ENCODE data around the gene NADSYN1.
"Not testable (repeated sequence)": the region's sequence is repeated elsewhere in the genome, so short reads cannot be mapped to it uniquely, and the experiment has no call there.

The NADSYN1 gene

GRCh38 chr11:71527576-71528210 is 74.7 kb downstream of the NADSYN1 start:
- DNase-seq = peak; percentile 38

GRCh38 chr11:71530602-71531001 is 77.6 kb downstream of the NADSYN1 start:
- DNase-seq = peak; percentile 25

- peak; percentile 6 for DNase-seq
These were observed 79.1 kb downstream of the NADSYN1 start for GRCh38 chr11:71532036-71532610.

DNA sequence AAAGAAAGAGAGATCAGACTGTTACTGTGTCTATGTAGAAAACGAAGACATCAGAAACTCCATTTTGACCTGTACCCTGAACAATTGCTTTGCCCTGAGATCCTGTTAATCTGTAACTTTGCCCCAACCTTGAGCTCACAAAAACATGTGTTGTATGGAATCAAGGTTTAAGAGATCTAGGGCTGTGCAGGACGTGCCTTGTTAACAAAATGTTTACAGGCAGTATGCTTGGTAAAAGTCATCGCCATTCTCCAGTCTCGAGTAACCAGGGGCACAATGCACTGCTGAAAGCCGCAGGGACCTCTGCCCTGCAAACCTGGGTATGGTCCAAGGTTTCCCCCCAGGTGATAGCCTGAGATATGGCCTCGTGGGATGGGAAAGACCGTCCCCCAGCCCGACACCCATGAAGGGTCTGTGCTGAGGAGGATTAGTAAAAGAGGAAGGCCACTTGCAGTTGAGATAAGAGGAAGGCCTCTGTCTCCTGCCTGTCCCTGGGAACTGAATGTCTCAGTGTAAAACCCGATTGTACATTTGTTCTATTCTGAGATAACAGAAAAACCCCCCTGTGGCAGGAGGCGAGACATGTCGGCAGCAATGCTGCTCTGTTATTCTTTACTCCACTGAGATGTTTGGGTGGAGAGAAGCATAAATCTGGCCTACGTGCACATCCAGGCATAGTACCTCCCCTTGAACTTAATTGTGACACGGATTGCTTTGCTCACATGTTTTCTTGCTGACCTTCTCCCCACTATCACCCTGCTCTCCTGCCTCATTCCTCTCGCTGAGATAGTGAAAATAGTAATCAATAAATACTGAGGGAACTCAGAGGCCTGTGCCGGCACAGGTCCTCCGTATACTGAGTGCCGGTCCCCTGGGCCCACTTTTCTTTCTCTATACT is 82.0 kb downstream of the NADSYN1 start:
- DNase-seq = not testable (repeated sequence)

DNA sequence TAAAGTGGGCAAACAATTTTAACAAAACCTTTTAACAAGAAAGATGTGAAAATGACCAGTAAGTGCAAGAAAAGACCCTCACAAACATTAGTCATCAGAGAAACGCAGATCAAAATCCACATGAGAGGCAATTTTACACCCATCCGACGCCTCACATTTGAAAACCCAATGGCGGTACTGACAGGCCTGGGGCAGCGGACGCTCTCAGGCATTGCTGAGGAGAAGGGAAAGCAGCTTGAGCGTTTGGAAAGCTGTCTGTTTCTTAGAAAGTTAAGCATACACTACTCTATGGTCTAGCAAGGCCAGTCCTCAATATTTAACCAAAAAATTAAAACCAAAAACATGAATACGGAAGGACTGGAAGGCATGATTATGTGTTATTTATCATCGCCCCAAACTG is 82.8 kb downstream of the NADSYN1 start:
- DNase-seq = peak; percentile 9

DNA sequence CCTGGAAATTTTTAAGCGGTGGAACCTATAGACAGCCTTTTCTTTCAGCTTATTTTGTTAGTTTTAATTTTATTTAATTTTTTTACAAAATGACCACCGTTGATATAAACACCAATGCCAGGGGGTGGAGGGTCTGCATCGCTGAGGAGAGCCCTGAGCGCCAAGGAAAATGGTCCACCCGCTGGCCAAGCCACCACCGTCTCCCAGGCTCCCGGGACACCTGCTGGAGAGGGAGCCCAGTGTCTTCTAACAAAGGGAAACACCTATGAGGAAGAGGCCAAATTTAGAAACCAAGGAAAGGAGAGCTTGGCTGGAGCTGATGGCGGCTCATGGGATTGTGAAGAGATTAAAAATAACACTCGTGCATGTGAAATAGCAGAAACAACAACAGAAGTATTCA is 84.5 kb downstream of the NADSYN1 start:
- DNase-seq = peak; percentile 34

GRCh38 chr11:71537977-71538665 is 85.1 kb downstream of the NADSYN1 start, which contains the start of gene KRTAP5-8:
Gene KRTAP5-8, plus strand, starts transcription at chr11:71538025. Its CDS starts 31 bp downstream, at chr11:71538056.
- peak; percentile 22 for DNase-seq

- peak; percentile 78 for DNase-seq
These were observed 85.6 kb downstream of the NADSYN1 start for GRCh38 chr11:71538666-71538990.

GRCh38 chr11:71539017-71539416 is 86.0 kb downstream of the NADSYN1 start:
- peak; percentile 32 for DNase-seq

- peak; percentile 16 for DNase-seq
These were observed 87.0 kb downstream of the NADSYN1 start for GRCh38 chr11:71539971-71540370.

- DNase-seq = peak; percentile 6
These were observed 87.7 kb downstream of the NADSYN1 start for GRCh38 chr11:71540521-71541304.

DNA sequence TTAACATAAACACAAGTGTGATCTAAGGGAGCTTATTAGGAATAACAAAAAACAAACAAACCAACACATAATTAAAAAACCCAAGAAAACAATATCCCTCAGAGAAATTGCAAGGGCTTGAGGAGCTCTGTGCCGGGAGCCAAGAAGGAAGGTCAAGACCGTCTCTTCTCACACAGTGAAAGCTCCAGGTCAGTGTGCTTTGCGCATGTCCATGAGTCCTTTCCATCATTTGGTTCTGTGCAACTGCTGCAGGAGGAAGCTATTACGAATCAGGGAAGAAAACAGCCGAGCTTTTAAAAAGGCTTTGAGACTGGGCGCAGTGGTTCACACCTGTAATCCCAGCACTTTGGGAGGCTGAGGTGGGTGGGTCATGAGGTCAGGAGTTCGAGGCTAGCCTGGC is 89.4 kb downstream of the NADSYN1 start:
- no peak for DNase-seq

DNA sequence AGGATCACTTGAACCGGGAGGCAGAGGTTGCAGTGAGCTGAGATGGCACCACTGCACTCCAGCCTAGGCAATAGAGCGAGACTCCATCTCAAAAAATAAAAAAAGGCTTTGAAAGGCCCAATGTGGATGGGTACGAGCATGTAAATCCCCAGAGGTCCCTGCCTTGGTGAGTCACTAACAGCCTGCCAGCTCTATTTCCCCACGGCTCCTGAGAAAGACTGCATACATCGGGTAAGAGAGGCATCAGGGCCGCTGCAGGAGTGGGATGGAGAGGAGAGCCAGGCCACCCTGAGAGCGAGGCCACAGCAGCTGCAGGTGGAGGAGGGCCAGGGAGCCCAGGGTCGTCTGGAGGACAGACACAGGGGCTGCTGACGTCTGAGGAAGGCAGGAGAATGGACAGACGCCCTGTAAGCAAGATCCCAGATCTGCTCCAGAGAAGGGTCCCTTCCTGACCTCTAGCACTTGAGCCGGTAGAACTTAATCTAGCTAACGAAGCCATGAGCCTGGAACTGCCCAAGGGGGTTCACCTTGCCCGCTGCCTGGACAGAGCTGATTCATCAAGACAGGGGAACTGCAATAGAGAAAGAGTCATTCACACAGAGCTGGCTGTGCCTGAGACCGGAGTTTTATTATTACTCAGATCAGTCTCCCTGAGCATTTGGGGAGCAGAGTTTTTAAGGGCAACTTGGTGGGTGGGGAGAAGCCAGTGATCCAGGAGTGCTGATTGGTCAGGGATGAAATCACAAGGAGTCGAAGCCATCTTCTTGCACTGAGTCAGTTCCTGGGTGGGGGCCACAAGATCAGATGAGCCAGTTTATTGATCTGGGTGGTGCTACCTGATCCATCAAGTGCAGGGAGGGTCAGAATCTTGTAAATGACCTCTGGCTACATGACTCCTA is 90.1 kb downstream of the NADSYN1 start:
- DNase-seq = peak; percentile 47

DNA sequence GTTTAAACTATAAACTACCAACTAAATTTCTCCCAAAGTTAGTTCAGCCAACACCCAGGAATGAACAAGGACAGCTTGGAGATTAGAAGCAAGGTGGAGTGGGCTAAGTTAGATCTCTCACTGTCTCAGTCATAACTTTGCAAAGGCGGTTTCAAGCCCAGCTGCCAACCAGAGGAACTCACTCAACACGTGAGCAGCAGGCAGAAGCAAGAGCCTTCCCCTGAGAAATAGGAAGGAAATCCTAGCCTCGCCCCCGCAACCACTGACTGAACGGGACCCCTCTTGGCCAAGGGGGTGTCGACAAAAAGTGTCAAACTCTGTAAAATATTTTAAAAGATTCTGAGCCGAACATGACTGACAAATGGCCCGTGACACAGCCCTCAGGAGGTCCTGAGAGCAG is 90.9 kb downstream of the NADSYN1 start:
- peak; percentile 26 for DNase-seq

DNA sequence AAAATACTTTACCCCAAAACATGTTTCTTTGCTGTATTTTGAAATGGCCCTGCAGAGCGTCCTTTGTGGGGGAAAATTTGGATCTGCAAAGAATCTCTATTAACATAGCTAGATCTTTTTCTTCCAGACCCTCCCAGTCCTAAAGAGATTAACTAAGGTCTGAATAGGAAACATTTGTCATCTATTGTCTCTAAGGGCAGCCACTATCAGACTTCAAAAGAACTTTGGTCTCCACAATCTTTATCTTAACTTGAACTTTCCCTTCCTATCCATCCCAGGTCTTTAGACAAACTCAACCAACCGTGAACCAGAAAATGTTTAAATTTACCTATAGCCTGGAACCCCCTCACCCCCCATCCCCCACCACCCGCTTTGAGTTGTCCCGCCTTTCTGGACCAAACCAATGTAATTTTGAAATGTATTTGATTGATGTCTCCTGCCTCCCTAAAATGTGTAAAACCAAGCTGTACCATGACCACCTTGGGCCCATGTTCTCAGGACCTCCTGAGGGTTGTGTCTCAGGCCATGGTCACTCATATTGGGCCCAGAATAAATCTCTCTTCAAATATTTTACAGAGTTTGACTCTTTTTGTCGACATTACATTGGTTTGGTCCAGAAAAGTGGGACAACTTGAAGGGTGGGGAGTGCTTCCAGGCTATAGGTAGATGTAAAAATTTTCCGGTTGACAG is 91.7 kb downstream of the NADSYN1 start:
- peak; percentile 11 for DNase-seq

DNA sequence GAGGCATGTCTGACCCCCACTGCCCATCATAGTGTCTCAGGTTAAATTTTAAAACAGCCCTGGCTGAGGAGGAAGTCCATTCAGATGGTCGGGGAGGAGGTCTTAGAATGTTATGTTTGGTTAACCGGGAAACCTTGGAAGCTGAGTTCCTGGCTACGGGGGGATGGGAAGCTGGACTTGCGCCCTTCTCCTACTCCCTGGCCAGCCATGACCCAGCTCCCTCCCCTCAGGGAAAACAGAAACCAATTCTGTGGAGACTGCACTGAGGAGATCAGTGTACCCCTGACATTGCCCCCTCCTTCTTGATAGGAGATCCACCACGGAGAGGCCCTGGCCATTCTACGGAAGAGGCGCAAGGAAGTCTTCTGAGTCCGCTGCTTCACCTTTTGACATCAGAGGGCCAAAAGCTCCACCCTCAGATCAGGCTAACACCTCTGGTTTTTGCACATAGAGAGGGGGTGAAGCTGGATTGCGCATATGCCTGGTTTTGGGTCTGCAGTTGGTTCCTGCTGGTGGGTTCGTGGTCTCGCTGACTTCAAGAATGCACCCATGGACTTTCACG is 92.5 kb downstream of the NADSYN1 start:
- peak; percentile 16 for DNase-seq

DNA sequence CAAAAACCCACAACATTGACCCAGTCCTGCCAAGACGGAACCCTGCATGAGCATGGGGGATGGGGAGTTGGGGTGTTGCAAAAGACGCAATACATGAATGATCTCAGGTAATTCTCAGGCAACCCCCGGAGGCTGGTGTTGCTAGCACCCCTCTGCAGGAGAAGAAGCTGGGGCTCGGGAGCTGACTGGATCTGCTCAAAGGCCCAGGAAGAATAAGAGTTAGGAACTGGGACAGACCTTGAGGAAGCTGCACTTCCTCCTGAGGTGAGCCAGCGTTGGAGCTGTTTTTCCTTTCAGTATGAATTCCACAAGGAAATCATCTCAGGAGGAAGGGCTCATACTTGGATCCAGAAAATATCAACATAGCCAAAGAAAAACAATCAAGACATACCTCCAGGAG is 95.1 kb downstream of the NADSYN1 start, which contains the start of gene KRTAP5-9:
Gene KRTAP5-9, plus strand, starts transcription at position 301 of the 400 bp plus-strand sequence. CDS start 238 bp downstream, outside the sequence.
- peak; percentile 34 for DNase-seq

DNA sequence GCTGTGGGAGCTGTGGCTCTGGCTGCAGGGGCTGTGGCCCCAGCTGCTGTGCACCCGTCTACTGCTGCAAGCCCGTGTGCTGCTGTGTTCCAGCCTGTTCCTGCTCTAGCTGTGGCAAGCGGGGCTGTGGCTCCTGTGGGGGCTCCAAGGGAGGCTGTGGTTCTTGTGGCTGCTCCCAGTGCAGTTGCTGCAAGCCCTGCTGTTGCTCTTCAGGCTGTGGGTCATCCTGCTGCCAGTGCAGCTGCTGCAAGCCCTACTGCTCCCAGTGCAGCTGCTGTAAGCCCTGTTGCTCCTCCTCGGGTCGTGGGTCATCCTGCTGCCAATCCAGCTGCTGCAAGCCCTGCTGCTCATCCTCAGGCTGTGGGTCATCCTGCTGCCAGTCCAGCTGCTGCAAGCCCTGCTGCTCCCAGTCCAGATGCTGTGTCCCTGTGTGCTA is 95.7 kb downstream of the NADSYN1 start:
- peak; percentile 41 for DNase-seq
